ENCODE data around the gene NCOA7. TPM values are rescaled to one million over a fixed set of nuclear protein-coding genes. Genes with fewer than 3 reads are reported as not detected.

Gene NCOA7
- total RNA-seq, 2 donors from 2014 or later, result 11.4 to 15.2 TPM

GRCh38 chr6:125797886-125798444 is 7.2 kb downstream of the NCOA7 start:
- TF ChIP-seq CTCF (conservative IDR thresholded peaks at IDR 0.05), result no peak
- H3K27ac ChIP-seq (ENCODE audit: low read depth, low read length), result no peak overlapping the region
- no peak overlapping the region for H3K4me3 ChIP-seq (ENCODE audit: low read length)
- H3K36me3 Mint-ChIP-seq (ENCODE audit: low read depth), result no peaks in the 10 kb centered on the region
- no peak overlapping the region for H3K27ac Mint-ChIP-seq
- H3K4me1 ChIP-seq (ENCODE audit: control insufficient read depth, insufficient read depth, low read length), result no peaks in the 10 kb centered on the region
- WGBS, 2 experiments (ENCODE audit: insufficient coverage in 1 of 2, insufficient read length in 1 of 2), result 93 to 100% methylated on average over 3 of the region's 3 CpGs
- H3K9ac ChIP-seq (ENCODE audit: extremely low read depth, low read length, poor library complexity, severe bottlenecking), result no peak overlapping the region
- H3K9me3 ChIP-seq (ENCODE audit: control insufficient read depth, low read length), result no peaks in the 10 kb centered on the region
- no peaks in the 10 kb centered on the region for H3K27me3 Mint-ChIP-seq (ENCODE audit: insufficient read depth)
- H3K9me3 Mint-ChIP-seq, result no peaks in the 10 kb centered on the region
- peaks cover 2% of the 10 kb centered on the region for H3K4me1 Mint-ChIP-seq
- no peak for DNase-seq
- no peaks in the 10 kb centered on the region for H3K36me3 ChIP-seq (ENCODE audit: control insufficient read depth, insufficient read depth, low read length)
- no peak overlapping the region for H3K4me3 Mint-ChIP-seq
- no peaks in the 10 kb centered on the region for H3K27me3 ChIP-seq (ENCODE audit: control insufficient read depth, insufficient read depth, low read length, poor library complexity, severe bottlenecking)

- Mint-ChIP-seq H3K9me3 (no peaks in the 10 kb centered on the region), H3K27ac (no peak overlapping the region), H3K27me3 (ENCODE audit: insufficient read depth) (no peaks in the 10 kb centered on the region), H3K4me3 (no peak overlapping the region), H3K4me1 (no peaks in the 10 kb centered on the region), H3K36me3 (ENCODE audit: low read depth) (no peaks in the 10 kb centered on the region)
- Histone ChIP-seq H3K36me3 (ENCODE audit: control insufficient read depth, insufficient read depth, low read length) (no peaks in the 10 kb centered on the region), H3K9ac (ENCODE audit: extremely low read depth, low read length, poor library complexity, severe bottlenecking) (no peak overlapping the region), H3K4me3 (ENCODE audit: low read length) (no peak overlapping the region), H3K9me3 (ENCODE audit: control insufficient read depth, low read length) (no peaks in the 10 kb centered on the region), H3K27ac (ENCODE audit: low read depth, low read length) (no peak overlapping the region), H3K27me3 (ENCODE audit: control insufficient read depth, insufficient read depth, low read length, poor library complexity, severe bottlenecking) (no peaks in the 10 kb centered on the region), H3K4me1 (ENCODE audit: control insufficient read depth, insufficient read depth, low read length) (no peaks in the 10 kb centered on the region)
- TF ChIP-seq CTCF (conservative IDR thresholded peaks at IDR 0.05), result no peak
- WGBS, 2 experiments (ENCODE audit: insufficient coverage in 1 of 2, insufficient read length in 1 of 2), result 93 to 100% methylated on average over 3 to 5 of the region's 5 CpGs
- no peak for DNase-seq
Measured at GRCh38 chr6:125798734-125799508, 8.2 kb downstream of the NCOA7 start.

- H3K27ac Mint-ChIP-seq, result no peak overlapping the region
- no peak overlapping the region for H3K4me3 Mint-ChIP-seq
- no peaks in the 10 kb centered on the region for H3K27me3 ChIP-seq (ENCODE audit: control insufficient read depth, insufficient read depth, low read length, poor library complexity, severe bottlenecking)
- H3K9ac ChIP-seq (ENCODE audit: extremely low read depth, low read length, poor library complexity, severe bottlenecking), result no peak overlapping the region
- H3K27ac ChIP-seq (ENCODE audit: low read depth, low read length), result no peak overlapping the region
- H3K9me3 Mint-ChIP-seq, result no peaks in the 10 kb centered on the region
- no peaks in the 10 kb centered on the region for H3K36me3 Mint-ChIP-seq (ENCODE audit: low read depth)
- H3K27me3 Mint-ChIP-seq (ENCODE audit: insufficient read depth), result no peaks in the 10 kb centered on the region
- no peak overlapping the region for H3K4me3 ChIP-seq (ENCODE audit: low read length)
- 90 to 91% methylated on average over 2 of the region's 2 CpGs for WGBS, 2 experiments (ENCODE audit: insufficient coverage in 1 of 2, insufficient read length in 1 of 2)
- no peak for TF ChIP-seq CTCF (conservative IDR thresholded peaks at IDR 0.05)
- no peaks in the 10 kb centered on the region for H3K4me1 Mint-ChIP-seq
- no peaks in the 10 kb centered on the region for H3K36me3 ChIP-seq (ENCODE audit: control insufficient read depth, insufficient read depth, low read length)
- H3K4me1 ChIP-seq (ENCODE audit: control insufficient read depth, insufficient read depth, low read length), result no peaks in the 10 kb centered on the region
- no peak for DNase-seq
- no peaks in the 10 kb centered on the region for H3K9me3 ChIP-seq (ENCODE audit: control insufficient read depth, low read length)
Measured at GRCh38 chr6:125802383-125802782, 11.6 kb downstream of the NCOA7 start.
